Fibroblast of mammary gland (primary cell): ENCODE results near the gene MRPL43.

Experiments used
- DNase-seq: peaks from one replicate; pipeline ENCODE4 v3.0.0-alpha.2; 2010; ENCODE audit warnings: low read depth
- H3K4me3 ChIP-seq: 2 replicates; pipeline ENCODE4 v1.5.1; 2011; ENCODE audit warnings: low read depth, mild to moderate bottlenecking, low read length, moderate library complexity; ENCODE audit not compliant: control insufficient read depth
- TF ChIP-seq, protein P1 (sequence below): conservative IDR thresholded peaks from 2 replicates; pipeline ENCODE4 v1.5.1; 2011; ENCODE audit warnings: low read depth, low read length, inconsistent platforms; ENCODE audit not compliant: control insufficient read depth, insufficient read depth

The MRPL43 gene

GRCh38 chr10:100998183-100998990 lies 11.1 kb upstream of the MRPL43 start:
- peak; percentile 81 for DNase-seq
- peak overlapping the region; percentile 70 for H3K4me3 ChIP-seq
- TF ChIP-seq, protein P1, sequence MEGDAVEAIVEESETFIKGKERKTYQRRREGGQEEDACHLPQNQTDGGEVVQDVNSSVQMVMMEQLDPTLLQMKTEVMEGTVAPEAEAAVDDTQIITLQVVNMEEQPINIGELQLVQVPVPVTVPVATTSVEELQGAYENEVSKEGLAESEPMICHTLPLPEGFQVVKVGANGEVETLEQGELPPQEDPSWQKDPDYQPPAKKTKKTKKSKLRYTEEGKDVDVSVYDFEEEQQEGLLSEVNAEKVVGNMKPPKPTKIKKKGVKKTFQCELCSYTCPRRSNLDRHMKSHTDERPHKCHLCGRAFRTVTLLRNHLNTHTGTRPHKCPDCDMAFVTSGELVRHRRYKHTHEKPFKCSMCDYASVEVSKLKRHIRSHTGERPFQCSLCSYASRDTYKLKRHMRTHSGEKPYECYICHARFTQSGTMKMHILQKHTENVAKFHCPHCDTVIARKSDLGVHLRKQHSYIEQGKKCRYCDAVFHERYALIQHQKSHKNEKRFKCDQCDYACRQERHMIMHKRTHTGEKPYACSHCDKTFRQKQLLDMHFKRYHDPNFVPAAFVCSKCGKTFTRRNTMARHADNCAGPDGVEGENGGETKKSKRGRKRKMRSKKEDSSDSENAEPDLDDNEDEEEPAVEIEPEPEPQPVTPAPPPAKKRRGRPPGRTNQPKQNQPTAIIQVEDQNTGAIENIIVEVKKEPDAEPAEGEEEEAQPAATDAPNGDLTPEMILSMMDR = no peak

DNA sequence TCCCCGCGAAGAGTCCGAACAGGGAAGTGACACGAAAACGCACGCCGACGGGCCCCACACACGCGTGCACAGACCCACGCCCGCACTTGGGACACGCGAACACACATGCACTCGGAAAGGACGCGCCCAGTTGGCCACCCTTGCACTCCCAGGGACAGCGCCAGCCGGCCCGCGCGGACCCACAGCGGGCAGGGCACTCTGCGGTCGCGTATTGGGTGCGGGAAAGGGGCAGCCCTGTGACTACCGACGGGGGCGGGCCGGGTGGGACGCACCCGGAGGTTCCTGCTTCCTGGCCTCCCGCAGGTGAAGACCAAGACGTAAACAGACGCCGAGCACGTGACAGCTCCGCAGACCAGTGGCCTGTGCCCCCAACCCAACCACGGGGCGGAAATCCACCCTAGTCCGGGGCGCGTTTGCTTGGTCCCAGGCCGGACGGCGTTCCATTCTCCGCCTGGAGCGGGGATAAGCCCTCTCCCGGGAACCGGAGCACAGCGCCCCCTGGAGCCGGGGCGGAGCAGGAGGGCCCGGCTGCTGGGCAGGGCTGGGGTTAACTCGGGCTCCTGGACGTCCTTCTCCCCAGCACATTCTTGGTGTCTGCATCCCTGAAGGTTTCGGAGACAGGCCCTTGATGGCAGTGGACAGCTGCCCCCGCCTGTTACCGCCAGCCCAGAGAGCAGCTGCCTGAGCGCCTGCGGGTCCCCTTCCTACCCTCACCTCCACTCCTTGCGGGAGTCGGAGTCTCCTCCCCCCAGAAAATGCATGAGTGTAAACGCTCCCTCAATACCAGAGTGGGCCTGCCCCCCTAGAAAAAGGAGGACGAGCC lies 10.3 kb upstream of the MRPL43 start:
- peak overlapping the region; percentile 70 for H3K4me3 ChIP-seq
- TF ChIP-seq, protein P1 = peak; percentile 76
- DNase-seq = peak; percentile 74

- H3K4me3 ChIP-seq = peak overlapping the region; percentile 70
- no peak for DNase-seq
- TF ChIP-seq, protein P1 = no peak
These were observed 9.5 kb upstream of the MRPL43 start for GRCh38 chr10:100996678-100997359.

- no peak for DNase-seq
- H3K4me3 ChIP-seq = no peak overlapping the region
- TF ChIP-seq, protein P1 = no peak
These were observed 7.9 kb upstream of the MRPL43 start for GRCh38 chr10:100995181-100995580.

- TF ChIP-seq, protein P1 = peak; percentile 74
- DNase-seq = peak; percentile 46
- H3K4me3 ChIP-seq = no peak overlapping the region
These were observed 6.8 kb upstream of the MRPL43 start for GRCh38 chr10:100993986-100994708.

DNA sequence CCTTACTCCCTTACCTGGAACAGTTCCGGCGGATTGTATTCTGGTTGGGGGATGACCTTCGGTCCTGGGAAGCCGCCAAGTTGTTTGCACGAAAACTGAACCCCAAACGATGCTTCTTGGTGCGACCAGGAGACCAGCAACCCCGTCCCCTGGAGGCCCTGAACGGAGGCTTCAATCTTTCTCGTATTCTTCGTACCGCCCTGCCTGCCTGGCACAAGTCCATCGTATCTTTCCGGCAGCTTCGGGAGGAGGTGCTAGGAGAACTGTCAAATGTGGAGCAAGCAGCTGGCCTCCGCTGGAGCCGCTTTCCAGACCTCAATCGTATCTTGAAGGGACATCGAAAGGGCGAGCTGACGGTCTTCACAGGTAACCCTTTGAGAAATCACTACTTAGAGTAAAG lies 1.8 kb upstream of the MRPL43 start:
- DNase-seq = no peak
- H3K4me3 ChIP-seq = no peak overlapping the region
- TF ChIP-seq, protein P1 = no peak
